Gastroesophageal sphincter (tissue), 4 donors: ENCODE results near the gene UMPS. TPM values are rescaled to one million over a fixed set of nuclear protein-coding genes. Genes with fewer than 3 reads are reported as not detected.
"Not testable (repeated sequence)": the region's sequence is repeated elsewhere in the genome, so short reads cannot be mapped to it uniquely, and the experiment has no call there.

Experiments
- ATAC-seq: fragments of 150-250 bp; one replicate; pipeline ENCODE4 v1.9.1; 2016; ENCODE audit warnings: mild to moderate bottlenecking, moderate library complexity
- H3K27ac ChIP-seq, 4 donors: fragments of 200-600 bp; sonication (generic) in 3 of 4; 1 replicate in 3 of 4; 2 replicates in 1 of 4; pipeline ENCODE4 v1.5.1; 2016 to 2019
- H3K27me3 ChIP-seq: fragments of 200-600 bp; sonication (generic); one replicate; pipeline ENCODE4 v1.5.1; 2019
- H3K36me3 ChIP-seq, 2 donors: fragments of 200-600 bp; sonication (generic); one replicate each; pipeline ENCODE4 v1.5.1; 2019; ENCODE audit warnings: control low read depth in 1 of 2
- H3K4me1 ChIP-seq, 3 donors: fragments of 200-600 bp; sonication (generic); 1 replicate in 2 of 3; 2 replicates in 1 of 3; pipeline ENCODE4 v1.5.1; 2016 to 2019; ENCODE audit warnings: control low read depth in 2 of 3
- H3K4me3 ChIP-seq, 2 donors: fragments of 200-600 bp; sonication (generic); one replicate each; pipeline ENCODE4 v1.5.1; 2019; ENCODE audit warnings: mild to moderate bottlenecking in 1 of 2, moderate library complexity in 1 of 2
- H3K9me3 ChIP-seq, 3 donors: fragments of 200-600 bp; sonication (generic); one replicate each; pipeline ENCODE4 v1.5.1; 2017 to 2019; ENCODE audit warnings: control low read depth in 2 of 3
- CTCF ChIP-seq, 4 experiments: fragments of 200-600 bp in 2 of 4; fragments of 450-650 bp in 2 of 4; sonication (generic) in 1 of 4; IDR thresholded peaks; one replicate each; pipeline ENCODE4 v1.5.1; 2017 to 2019; ENCODE audit warnings: antibody characterized with exemption in 4 of 4, mild to moderate bottlenecking in 2 of 4, moderate library complexity in 2 of 4
- EP300 ChIP-seq: sonication (generic); formaldehyde crosslinking; IDR thresholded peaks from one replicate; pipeline ENCODE4 v1.6.1; 2017; ENCODE audit warnings: antibody characterized with exemption, mild to moderate bottlenecking
- POLR2A ChIP-seq, 2 donors: fragments of 450-650 bp; IDR thresholded peaks; one replicate each; pipeline ENCODE4 v1.6.1; 2017; ENCODE audit warnings: antibody characterized with exemption in 2 of 2, mild to moderate bottlenecking in 2 of 2, moderate library complexity in 1 of 2
- POLR2AphosphoS5 ChIP-seq: sonication (generic); formaldehyde crosslinking; IDR thresholded peaks from one replicate; pipeline ENCODE4 v1.6.1; 2017; ENCODE audit warnings: antibody characterized with exemption
- WGBS, 2 donors: methylation state at CpG; one replicate each; pipeline ENCODE4 v1.1.5; 2018; ENCODE audit warnings: low coverage in 1 of 2; 5-methylcytosine and 5-hydroxymethylcytosine counted together
- total RNA-seq, 4 donors: library from RNA; depleted of rRNA; stranded (reverse); fragments of >200 nt; gene quantifications; one replicate each; pipeline ENCODE4 v1.1.0, GENCODE V29; 2016

Gene UMPS
- total RNA-seq, 4 donors from 2014 or later: 18.5 to 24.3 (median 20.7) TPM

- H3K36me3 ChIP-seq: peaks cover 0 to 54% of the 10 kb centered on the region in 2 donors
- H3K4me1 ChIP-seq: no peaks in the 10 kb centered on the region
- H3K27me3 ChIP-seq: peaks cover 5% of the 10 kb centered on the region
- H3K9me3 ChIP-seq: no peaks in the 10 kb centered on the region
- ATAC-seq: no peak
- WGBS, 2 donors: 81 to 92% methylated on average over 3 to 12 of the region's 14 CpGs
- H3K4me3 ChIP-seq: no peak overlapping the region
- TF ChIP-seq POLR2A (IDR thresholded peaks at IDR 0.05) (no peak), CTCF (IDR thresholded peaks at IDR 0.05) (no peak), EP300 (no peak), POLR2AphosphoS5 (no peak)
- H3K27ac ChIP-seq: no peak overlapping the region
Observed at GRCh38 chr3:124747111-124747981, 17.1 kb downstream of the UMPS start.

- Histone ChIP-seq H3K27me3 (peaks cover 5% of the 10 kb centered on the region), H3K9me3 (no peaks in the 10 kb centered on the region), H3K27ac (no peak overlapping the region), H3K4me1 (no peaks in the 10 kb centered on the region), H3K36me3 (peaks cover 0 to 43% of the 10 kb centered on the region in 2 donors), H3K4me3 (no peak overlapping the region)
- no peak for ATAC-seq
- TF ChIP-seq POLR2AphosphoS5 (no peak), EP300 (no peak), POLR2A (IDR thresholded peaks at IDR 0.05) (no peak), CTCF (IDR thresholded peaks at IDR 0.05) (no peak)
- 60 to 100% methylated on average over 1 to 2 of the region's 8 CpGs for WGBS, 2 donors
Observed at GRCh38 chr3:124748560-124749198, 18.4 kb downstream of the UMPS start.

DNA sequence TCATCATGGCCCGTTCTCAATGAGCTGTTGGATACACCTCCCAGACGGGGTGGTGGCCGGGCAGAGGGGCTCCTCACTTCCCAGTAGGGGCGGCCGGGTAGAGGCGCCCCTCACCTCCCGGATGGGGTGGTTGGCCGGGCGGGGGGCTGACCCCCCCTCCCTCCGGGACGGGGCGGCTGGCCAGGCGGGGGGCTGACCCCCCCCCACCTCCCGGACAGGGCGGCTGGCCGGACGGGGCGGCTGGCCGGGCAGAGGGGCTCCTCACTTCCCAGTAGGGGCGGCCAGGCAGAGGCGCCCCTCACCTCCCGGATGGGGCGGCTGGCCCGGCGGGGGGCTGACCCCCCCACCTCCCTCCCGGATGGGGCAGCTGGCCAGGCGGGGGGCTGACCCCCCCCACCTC lies 19.6 kb downstream of the UMPS start:
- H3K36me3 ChIP-seq: peaks cover 0 to 31% of the 10 kb centered on the region in 2 donors
- not testable (repeated sequence) for H3K4me1 ChIP-seq, H3K4me3 ChIP-seq, H3K9me3 ChIP-seq, ATAC-seq, H3K27ac ChIP-seq, H3K27me3 ChIP-seq
- WGBS, 2 donors: no CpG with 5 or more reads among the region's 27 CpGs

DNA sequence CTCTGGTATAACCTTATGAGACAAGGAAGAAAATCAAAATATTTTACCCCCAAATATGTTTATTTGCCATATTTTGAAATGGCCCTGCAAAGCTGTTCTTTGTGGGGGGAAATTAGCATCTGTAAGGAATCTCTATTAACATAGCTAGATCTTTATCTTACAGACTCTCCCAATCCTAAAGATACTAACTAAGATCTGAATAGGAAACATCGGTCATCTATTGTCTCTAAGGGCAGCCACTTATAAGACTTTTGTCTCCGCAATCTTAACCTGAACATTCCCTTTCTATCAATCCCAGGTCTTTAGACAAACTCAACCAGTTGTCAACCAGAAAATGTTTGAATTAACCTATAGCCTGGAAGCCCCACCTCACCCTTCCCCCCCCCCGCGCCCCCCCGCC lies 21.2 kb downstream of the UMPS start:
- H3K4me3 ChIP-seq: no peak overlapping the region
- peaks cover 5% of the 10 kb centered on the region for H3K27me3 ChIP-seq
- no peak for ATAC-seq
- TF ChIP-seq POLR2A (IDR thresholded peaks at IDR 0.05): no peak
- no peak for TF ChIP-seq CTCF (IDR thresholded peaks at IDR 0.05)
- no peak for TF ChIP-seq POLR2AphosphoS5
- no peak for TF ChIP-seq EP300
- H3K27ac ChIP-seq: no peak overlapping the region
- peaks cover 0 to 14% of the 10 kb centered on the region in 2 donors for H3K36me3 ChIP-seq
- H3K4me1 ChIP-seq: no peaks in the 10 kb centered on the region
- 47 to 50% methylated on average over 2 of the region's 5 CpGs for WGBS, 2 donors
- no peaks in the 10 kb centered on the region for H3K9me3 ChIP-seq

DNA sequence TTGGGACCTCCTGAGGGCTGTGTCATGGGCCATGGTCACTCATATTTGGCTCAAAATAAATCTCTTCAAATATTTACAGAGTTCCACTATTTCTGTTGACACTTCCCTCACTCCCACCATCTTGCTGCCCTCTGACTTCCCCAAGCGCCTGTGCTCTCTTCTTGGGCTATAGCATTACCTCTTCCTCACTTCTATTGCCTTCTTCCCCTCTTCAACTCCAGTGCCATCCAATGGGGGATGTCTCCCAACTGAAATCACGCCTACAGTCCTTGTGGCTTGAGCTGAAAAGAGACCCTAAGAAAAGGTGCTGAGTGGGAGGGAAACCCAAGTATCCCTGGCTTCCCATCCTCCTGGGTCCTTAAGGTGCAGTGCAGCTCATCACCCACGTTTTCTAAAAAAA lies 21.8 kb downstream of the UMPS start:
- WGBS, 2 donors: 14 to 17% methylated on average over 1 of the region's 3 CpGs
- no peak for ATAC-seq
- Histone ChIP-seq H3K4me3 (no peak overlapping the region), H3K27me3 (peaks cover 5% of the 10 kb centered on the region), H3K27ac (no peak overlapping the region), H3K4me1 (no peaks in the 10 kb centered on the region), H3K36me3 (peaks cover 0 to 9% of the 10 kb centered on the region in 2 donors), H3K9me3 (no peaks in the 10 kb centered on the region)
- TF ChIP-seq EP300 (no peak), POLR2AphosphoS5 (no peak), POLR2A (IDR thresholded peaks at IDR 0.05) (no peak)

- H3K4me3 ChIP-seq, H3K27me3 ChIP-seq, H3K9me3 ChIP-seq, H3K36me3 ChIP-seq, H3K27ac ChIP-seq, ATAC-seq: not testable (repeated sequence)
- WGBS, 2 donors: 60 to 78% methylated on average over 1 to 6 of the region's 7 CpGs
- H3K4me1 ChIP-seq: peaks cover 0 to 19% (median 0%) of the 10 kb centered on the region in 3 donors
Observed at GRCh38 chr3:124757926-124758325, 27.7 kb downstream of the UMPS start.
